H1 (cell line): ENCODE measurements around the gene CEP128. TPM values are rescaled to one million over a fixed set of nuclear protein-coding genes. Genes with fewer than 3 reads are reported as not detected.

Experiments used
- CHD7 ChIP-seq: fragments of 300-600 bp; sonication (generic); IDR thresholded peaks from 2 replicates; pipeline ENCODE4 v1.7.1; 2012; ENCODE audit warnings: low read length, moderate library complexity, mild to moderate bottlenecking, inconsistent platforms; ENCODE audit not compliant: insufficient replicate concordance
- EZH2 ChIP-seq: fragments of 200-600 bp; sonication (generic); IDR thresholded peaks from 2 replicates; pipeline ENCODE4 v1.7.1; 2012; ENCODE audit warnings: low read depth, mild to moderate bottlenecking, moderate library complexity, low read length, inconsistent platforms; ENCODE audit not compliant: severe bottlenecking
- MAFK ChIP-seq: IDR thresholded peaks from 2 replicates; pipeline ENCODE4 v1.6.1; 2012; ENCODE audit warnings: low read depth, mild to moderate bottlenecking, improper control_type of control experiment, low read length
- NANOG ChIP-seq: IDR thresholded peaks from 2 replicates; pipeline ENCODE4 v1.6.1; 2011; ENCODE audit warnings: low read length, low read depth, mild to moderate bottlenecking, inconsistent platforms; ENCODE audit not compliant: insufficient read depth, poor library complexity, severe bottlenecking
- POU5F1 ChIP-seq: IDR thresholded peaks from 2 replicates; pipeline ENCODE4 v1.6.1; 2011; ENCODE audit warnings: low read depth, mild to moderate bottlenecking, low read length, moderate library complexity
- polyA plus RNA-seq, 7 experiments: library from polyadenylated mRNA; depleted of rRNA in 3 of 7; stranded (reverse) in 5 of 7; unstranded in 2 of 7; fragments of >200 nt in 5 of 7; fragments of 200-250 nt in 2 of 7; gene quantifications; 1 replicate in 5 of 7; 2 replicates in 1 of 7; 4 replicates in 1 of 7; pipeline versions ENCODE4 v1.2.1 to v1.2.3, GENCODE V29; 2011 to 2013; ENCODE audit warnings: missing spikeins in 2 of 7, mixed read lengths in 2 of 7
- total RNA-seq: library from RNA; stranded (reverse); fragmentation: NEBNext Ultra II Directional; extraction: Animal tissue kit (Norgen Biotek cat#: 25700); gene quantifications from 2 replicates; pipeline ENCODE4 v1.2.1, GENCODE V29; 2021

CEP128 gene
- total and polyA plus RNA-seq, 2 of the 8 experiments (the other 6 are each of a cell fraction or from before 2014, with no cell fraction given), result 1.9 to 17.0 TPM

DNA sequence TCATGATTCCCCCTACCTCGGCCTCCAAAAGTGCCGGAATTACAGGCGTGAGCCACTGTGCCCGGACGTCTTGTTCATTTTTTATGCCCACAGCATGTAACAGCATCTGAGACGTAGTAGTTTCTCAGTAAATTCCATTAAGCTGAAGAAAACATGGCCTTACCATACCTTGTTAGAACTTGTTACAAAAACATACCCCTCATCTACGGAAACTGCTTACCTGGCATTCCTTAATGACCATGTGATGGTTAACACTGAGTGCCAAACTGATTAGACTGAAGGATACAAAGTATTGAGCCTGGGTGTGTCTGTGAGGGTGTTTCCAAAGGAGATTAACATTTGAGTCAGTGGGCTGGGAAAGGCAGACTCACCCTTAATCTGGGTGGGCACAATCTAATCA, 186.8 kb downstream of the CEP128 start (continued):
- TF ChIP-seq CHD7 (no peak), NANOG (no peak), POU5F1 (no peak), EZH2 (no peak), MAFK (peak; percentile 27; the same call in 1 of the 2 replicates)
- TF ChIP-seq, all 59 proteins: peak for 1
